MM.1S (cell line): Measurements from ENCODE around the gene COPB1.

ENCODE experiments used
- DNase-seq: peaks from one replicate; pipeline ENCODE4 v3.0.0-alpha.2; 2015
- H2AFZ ChIP-seq: fragments of 300-600 bp; sonication (generic); 2 replicates; pipeline ENCODE4 v1.6.0; 2016; ENCODE audit warnings: antibody characterized with exemption, low read length
- H3F3A ChIP-seq: fragments of 300-600 bp; sonication (generic); 2 replicates; pipeline ENCODE4 v1.6.1; 2016; ENCODE audit warnings: mild to moderate bottlenecking, antibody characterized with exemption, low read length, moderate library complexity, mixed read lengths; ENCODE audit not compliant: insufficient read depth
- H3K27ac ChIP-seq: fragments of 300-600 bp; sonication (generic); 2 replicates; pipeline ENCODE4 v1.5.1; 2016; ENCODE audit warnings: mild to moderate bottlenecking, low read length
- H3K27me3 ChIP-seq: fragments of 300-600 bp; sonication (generic); replicated peaks from 2 replicates; pipeline ENCODE4 v1.6.0; 2016; ENCODE audit warnings: low read length; ENCODE audit not compliant: insufficient read depth
- H3K36me3 ChIP-seq: fragments of 300-600 bp; sonication (generic); replicated peaks from 2 replicates; pipeline ENCODE4 v1.6.1; 2016; ENCODE audit warnings: mild to moderate bottlenecking, low read length, mixed read lengths; ENCODE audit not compliant: insufficient read depth
- H3K4me1 ChIP-seq: fragments of 300-600 bp; sonication (generic); 2 replicates; pipeline ENCODE4 v1.6.1; 2016; ENCODE audit warnings: low read length, mixed read lengths
- H3K4me2 ChIP-seq: fragments of 300-600 bp; sonication (generic); 2 replicates; pipeline ENCODE4 v1.6.0; 2016; ENCODE audit warnings: low read depth, low read length
- H3K4me3 ChIP-seq: fragments of 300-600 bp; sonication (generic); 2 replicates; pipeline ENCODE4 v1.5.1; 2016; ENCODE audit warnings: low read length, mixed read lengths
- H3K79me2 ChIP-seq: fragments of 300-600 bp; sonication (generic); 2 replicates; pipeline ENCODE4 v1.6.1; 2016; ENCODE audit warnings: mixed run types, low read length, mixed read lengths
- H3K9ac ChIP-seq: fragments of 300-600 bp; sonication (generic); 2 replicates; pipeline ENCODE4 v1.6.1; 2016; ENCODE audit warnings: low read length, mixed read lengths
- H3K9me2 ChIP-seq: fragments of 300-600 bp; sonication (generic); replicated peaks from 2 replicates; pipeline ENCODE4 v1.6.1; 2016; ENCODE audit warnings: mild to moderate bottlenecking, low read length, mixed read lengths; ENCODE audit not compliant: insufficient read depth
- H3K9me3 ChIP-seq: fragments of 300-600 bp; sonication (generic); replicated peaks from 2 replicates; pipeline ENCODE4 v1.6.1; 2016; ENCODE audit warnings: mild to moderate bottlenecking, low read length, mixed read lengths; ENCODE audit not compliant: insufficient read depth
- H4K20me1 ChIP-seq: fragments of 300-600 bp; sonication (generic); 2 replicates; pipeline ENCODE4 v1.6.1; 2016; ENCODE audit warnings: mild to moderate bottlenecking, low read length, moderate library complexity, mixed read lengths; ENCODE audit not compliant: insufficient read depth
- EZH2 ChIP-seq: fragments of 300-600 bp; sonication (generic); optimal IDR thresholded peaks from 2 replicates; pipeline ENCODE3; 2017; ENCODE audit warnings: low read depth, mild to moderate bottlenecking, antibody characterized with exemption, low read length, mixed read lengths
- EZH2phosphoT487 ChIP-seq: fragments of 300-600 bp; sonication (generic); IDR thresholded peaks from 2 replicates; pipeline ENCODE4 v1.6.1; 2018; ENCODE audit warnings: antibody characterized with exemption, low read length
- TF ChIP-seq, protein P1 (sequence below): fragments of 300-600 bp; sonication (generic); IDR thresholded peaks from 2 replicates; pipeline ENCODE4 v1.5.1; 2016; ENCODE audit warnings: antibody characterized with exemption, low read length, mixed read lengths

The COPB1 gene

DNA sequence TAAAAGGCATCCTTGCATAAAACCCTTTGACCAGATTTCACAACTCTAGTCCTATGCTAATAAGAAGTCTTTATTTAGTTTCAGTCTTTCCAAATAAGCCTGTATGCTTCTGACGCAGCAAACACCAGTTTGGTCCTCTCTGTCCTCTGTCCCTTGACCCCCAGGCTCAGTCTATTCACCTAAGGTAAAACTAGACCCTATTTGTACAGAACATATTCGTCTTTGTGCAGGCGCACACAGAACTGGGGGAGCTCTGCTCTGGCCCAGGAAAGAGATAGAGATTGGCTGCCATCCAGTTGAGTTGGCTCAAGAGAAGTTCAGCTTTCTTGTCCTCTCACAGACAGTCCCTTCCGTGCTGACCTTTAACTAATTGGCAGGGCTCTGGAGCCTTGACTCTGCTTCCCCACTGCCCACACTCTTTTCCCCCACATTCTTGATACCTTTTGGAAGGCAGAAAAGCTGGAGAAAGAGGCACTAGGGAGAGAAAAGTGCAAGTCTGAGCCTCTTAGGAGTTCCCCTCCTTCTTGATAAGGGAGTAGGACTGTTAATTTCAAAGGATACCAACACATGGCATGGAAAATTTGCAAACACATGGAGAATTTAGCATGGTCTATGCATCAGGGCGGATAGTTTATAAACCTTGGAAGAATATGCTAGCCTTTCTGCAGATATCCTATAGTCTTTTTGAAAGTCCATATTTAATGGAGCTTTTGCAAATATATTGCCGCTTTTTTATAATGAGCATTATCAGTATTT is 41.8 kb upstream of the COPB1 start:
- no peaks in the 10 kb centered on the region for H3K9me3 ChIP-seq
- H3K4me3 ChIP-seq = no peak overlapping the region
- no peak overlapping the region for H3K27ac ChIP-seq
- peaks cover 7% of the 10 kb centered on the region for H3K4me1 ChIP-seq
- H3K27me3 ChIP-seq = no peaks in the 10 kb centered on the region
- H2AFZ ChIP-seq = no peak overlapping the region
- H3F3A ChIP-seq = no peaks in the 10 kb centered on the region; the same call in 1 of the 2 replicates
- H3K79me2 ChIP-seq = no peaks in the 10 kb centered on the region
- TF ChIP-seq, protein P1, sequence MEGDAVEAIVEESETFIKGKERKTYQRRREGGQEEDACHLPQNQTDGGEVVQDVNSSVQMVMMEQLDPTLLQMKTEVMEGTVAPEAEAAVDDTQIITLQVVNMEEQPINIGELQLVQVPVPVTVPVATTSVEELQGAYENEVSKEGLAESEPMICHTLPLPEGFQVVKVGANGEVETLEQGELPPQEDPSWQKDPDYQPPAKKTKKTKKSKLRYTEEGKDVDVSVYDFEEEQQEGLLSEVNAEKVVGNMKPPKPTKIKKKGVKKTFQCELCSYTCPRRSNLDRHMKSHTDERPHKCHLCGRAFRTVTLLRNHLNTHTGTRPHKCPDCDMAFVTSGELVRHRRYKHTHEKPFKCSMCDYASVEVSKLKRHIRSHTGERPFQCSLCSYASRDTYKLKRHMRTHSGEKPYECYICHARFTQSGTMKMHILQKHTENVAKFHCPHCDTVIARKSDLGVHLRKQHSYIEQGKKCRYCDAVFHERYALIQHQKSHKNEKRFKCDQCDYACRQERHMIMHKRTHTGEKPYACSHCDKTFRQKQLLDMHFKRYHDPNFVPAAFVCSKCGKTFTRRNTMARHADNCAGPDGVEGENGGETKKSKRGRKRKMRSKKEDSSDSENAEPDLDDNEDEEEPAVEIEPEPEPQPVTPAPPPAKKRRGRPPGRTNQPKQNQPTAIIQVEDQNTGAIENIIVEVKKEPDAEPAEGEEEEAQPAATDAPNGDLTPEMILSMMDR = no peak
- no peak for TF ChIP-seq EZH2
- no peak for TF ChIP-seq EZH2phosphoT487
- no peak overlapping the region for H3K9ac ChIP-seq
- DNase-seq = no peak
- H4K20me1 ChIP-seq = no peaks in the 10 kb centered on the region
- H3K9me2 ChIP-seq = no peaks in the 10 kb centered on the region
- H3K36me3 ChIP-seq = no peaks in the 10 kb centered on the region
- H3K4me2 ChIP-seq = no peak overlapping the region

DNA sequence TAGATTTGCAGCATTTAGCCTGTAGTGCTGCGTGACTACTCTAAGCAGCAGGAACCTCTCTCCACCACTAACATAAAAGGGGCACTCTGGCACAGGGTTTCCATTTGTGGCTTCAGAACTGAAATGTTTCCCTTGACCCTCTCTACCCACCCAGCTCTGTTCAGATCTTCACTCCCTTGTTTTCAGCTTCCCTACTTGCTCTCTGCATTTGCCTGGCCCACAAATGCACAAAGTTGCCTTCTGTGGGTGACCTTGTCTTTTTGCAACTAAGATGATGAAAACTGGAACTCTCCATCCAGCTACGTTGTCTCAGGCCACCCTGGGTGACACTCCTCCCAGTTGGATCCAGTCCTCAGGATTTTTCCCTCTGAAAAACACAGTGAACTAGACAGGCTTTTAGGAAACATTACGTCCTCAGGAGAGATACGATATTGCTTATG is 40.4 kb upstream of the COPB1 start:
- Histone ChIP-seq H3K79me2 (no peaks in the 10 kb centered on the region), H3K4me2 (no peak overlapping the region), H3K9ac (no peak overlapping the region), H4K20me1 (no peaks in the 10 kb centered on the region), H3K4me1 (peaks cover 7% of the 10 kb centered on the region), H3K4me3 (no peak overlapping the region), H3K9me2 (no peaks in the 10 kb centered on the region), H3K27me3 (no peaks in the 10 kb centered on the region), H3K36me3 (no peaks in the 10 kb centered on the region), H3K9me3 (no peaks in the 10 kb centered on the region), H2AFZ (no peak overlapping the region), H3K27ac (no peak overlapping the region), H3F3A (no peaks in the 10 kb centered on the region; the same call in 1 of the 2 replicates)
- TF ChIP-seq, protein P1 = no peak
- no peak for TF ChIP-seq EZH2phosphoT487
- no peak for DNase-seq

DNA sequence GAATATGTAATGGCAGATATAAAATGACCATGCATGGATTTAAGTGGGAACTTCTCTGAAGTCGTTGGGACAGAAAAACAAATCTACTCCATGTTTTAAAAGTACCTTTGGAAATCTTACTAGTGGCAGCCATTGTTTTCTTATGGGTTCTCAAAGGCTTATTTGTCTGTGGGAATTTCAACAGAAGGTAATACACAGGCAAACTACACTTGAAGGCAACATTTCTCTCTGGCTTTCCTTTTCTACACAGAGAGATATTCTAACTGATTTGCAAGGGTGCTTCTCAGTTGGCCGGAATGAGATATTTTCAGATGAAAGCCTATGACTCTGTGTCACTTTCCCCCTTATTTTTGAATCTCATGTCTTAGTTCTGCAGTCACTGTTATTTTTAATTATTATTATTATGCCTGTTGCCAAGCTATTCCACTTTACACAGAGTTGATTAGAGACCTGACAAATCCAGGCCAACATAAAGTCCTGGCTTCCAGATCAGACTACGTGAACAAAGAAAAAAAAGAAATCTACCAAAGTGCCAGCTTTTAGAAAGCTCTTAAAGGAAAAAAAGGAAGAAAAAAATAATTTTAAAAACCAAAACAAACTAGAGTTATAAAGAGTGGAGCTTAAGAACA is 39.4 kb upstream of the COPB1 start:
- H3K27ac ChIP-seq = no peak overlapping the region
- no peak overlapping the region for H3K9ac ChIP-seq
- TF ChIP-seq EZH2phosphoT487 (no peak), EZH2 (no peak)
- TF ChIP-seq, protein P1 = no peak
- no peak overlapping the region for H3K4me3 ChIP-seq
- H3K9me3 ChIP-seq = no peaks in the 10 kb centered on the region
- no peaks in the 10 kb centered on the region for H3K27me3 ChIP-seq
- no peaks in the 10 kb centered on the region for H3K9me2 ChIP-seq
- H3K36me3 ChIP-seq = no peaks in the 10 kb centered on the region
- H3K4me2 ChIP-seq = no peak overlapping the region
- no peaks in the 10 kb centered on the region for H4K20me1 ChIP-seq
- no peaks in the 10 kb centered on the region for H3K4me1 ChIP-seq
- no peak for DNase-seq
- no peak overlapping the region for H2AFZ ChIP-seq
- H3F3A ChIP-seq = no peaks in the 10 kb centered on the region; the same call in 1 of the 2 replicates
- H3K79me2 ChIP-seq = no peaks in the 10 kb centered on the region
